ENCODE results near the gene TRIM41.

GRCh38 chr5:181189363-181189961, 33.6 kb upstream of the TRIM41 start:
- TF ChIP-seq CTCF (IDR thresholded peaks at IDR 0.05) (no peak), POLR2AphosphoS5 (IDR thresholded peaks at IDR 0.05) (no peak)
